Right lobe of liver (tissue), 4 donors: ENCODE measurements around the gene FRMD4A.

Source experiments
- CTCF ChIP-seq, 4 donors: fragments of 200-600 bp in 3 of 4; fragments of 450-650 bp in 1 of 4; IDR thresholded peaks; one replicate each; pipeline versions ENCODE4 v1.5.1 to v1.8.0; 2016 to 2022; ENCODE audit warnings: antibody characterized with exemption in 4 of 4, mild to moderate bottlenecking in 2 of 4
- POLR2A ChIP-seq: fragments of 450-650 bp; IDR thresholded peaks from one replicate; pipeline ENCODE4 v1.6.1; 2017; ENCODE audit warnings: antibody characterized with exemption, mild to moderate bottlenecking
- donor health status: DM: no; HTN: no; CAD: no.
- donor health status: DM: no; HTN: no; CAD: no.
- donor health status: DM: no; HTN: yes; CAD: no.

- TF ChIP-seq CTCF (IDR thresholded peaks at IDR 0.05) (no peak), POLR2A (no peak)
Observed at GRCh38 chr10:13721486-13721885, 609.2 kb downstream of the FRMD4A start.
